Neuron (in vitro differentiated cells): ENCODE measurements around the gene TRIM63.
"Not testable (repeated sequence)": the region's sequence is repeated elsewhere in the genome, so short reads cannot be mapped to it uniquely, and the experiment has no call there.

Experiments used
- H2AFZ ChIP-seq: one replicate; pipeline ENCODE4 v1.6.1; 2013; ENCODE audit warnings: low read depth, mild to moderate bottlenecking, inconsistent platforms, low read length, moderate library complexity
- H3K27me3 ChIP-seq: one replicate; pipeline ENCODE4 v1.6.1; 2013; ENCODE audit warnings: low read length; ENCODE audit not compliant: insufficient read depth
- H3K36me3 ChIP-seq: one replicate; pipeline ENCODE4 v1.6.1; 2013; ENCODE audit warnings: low read length; ENCODE audit not compliant: insufficient read depth
- H3K4me1 ChIP-seq: one replicate; pipeline ENCODE4 v1.6.1; 2013; ENCODE audit warnings: low read length; ENCODE audit not compliant: insufficient read depth
- H3K4me3 ChIP-seq: 2 replicates; pipeline ENCODE4 v1.5.1; 2013; ENCODE audit warnings: mild to moderate bottlenecking, low read length, moderate library complexity
- H3K9me3 ChIP-seq: one replicate; pipeline ENCODE4 v1.6.1; 2013; ENCODE audit warnings: low read length

The TRIM63 gene

GRCh38 chr1:26097696-26098095 lies 30.3 kb upstream of the TRIM63 start:
- H3K4me3 ChIP-seq: no peak overlapping the region
- no peaks in the 10 kb centered on the region for H3K9me3 ChIP-seq
- no peaks in the 10 kb centered on the region for H3K36me3 ChIP-seq
- H2AFZ ChIP-seq: no peak overlapping the region
- H3K27me3 ChIP-seq: peaks cover 17% of the 10 kb centered on the region
- peaks cover 10% of the 10 kb centered on the region for H3K4me1 ChIP-seq

DNA sequence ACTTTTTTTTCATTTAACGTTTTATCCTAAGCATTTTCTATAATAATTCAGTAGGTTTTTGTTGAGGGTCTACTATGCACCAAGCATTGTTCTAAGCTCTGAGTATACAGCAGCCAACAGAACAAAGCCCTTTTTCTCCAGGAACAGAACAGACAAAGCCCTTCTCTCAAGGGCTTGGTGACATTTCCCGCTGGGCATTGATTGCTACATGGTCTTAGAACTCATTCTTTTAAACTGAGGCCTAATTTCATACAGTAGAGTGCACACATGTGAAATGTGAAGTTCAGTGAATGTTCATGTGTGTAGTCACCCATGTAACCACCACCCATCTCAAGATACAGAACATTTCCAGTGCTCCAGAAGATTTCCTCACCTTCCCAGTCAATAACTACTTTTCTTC lies 29.0 kb upstream of the TRIM63 start:
- no peak overlapping the region for H3K4me3 ChIP-seq
- no peaks in the 10 kb centered on the region for H3K9me3 ChIP-seq
- no peaks in the 10 kb centered on the region for H3K36me3 ChIP-seq
- peaks cover 10% of the 10 kb centered on the region for H3K4me1 ChIP-seq
- no peak overlapping the region for H2AFZ ChIP-seq
- H3K27me3 ChIP-seq: peaks cover 9% of the 10 kb centered on the region

DNA sequence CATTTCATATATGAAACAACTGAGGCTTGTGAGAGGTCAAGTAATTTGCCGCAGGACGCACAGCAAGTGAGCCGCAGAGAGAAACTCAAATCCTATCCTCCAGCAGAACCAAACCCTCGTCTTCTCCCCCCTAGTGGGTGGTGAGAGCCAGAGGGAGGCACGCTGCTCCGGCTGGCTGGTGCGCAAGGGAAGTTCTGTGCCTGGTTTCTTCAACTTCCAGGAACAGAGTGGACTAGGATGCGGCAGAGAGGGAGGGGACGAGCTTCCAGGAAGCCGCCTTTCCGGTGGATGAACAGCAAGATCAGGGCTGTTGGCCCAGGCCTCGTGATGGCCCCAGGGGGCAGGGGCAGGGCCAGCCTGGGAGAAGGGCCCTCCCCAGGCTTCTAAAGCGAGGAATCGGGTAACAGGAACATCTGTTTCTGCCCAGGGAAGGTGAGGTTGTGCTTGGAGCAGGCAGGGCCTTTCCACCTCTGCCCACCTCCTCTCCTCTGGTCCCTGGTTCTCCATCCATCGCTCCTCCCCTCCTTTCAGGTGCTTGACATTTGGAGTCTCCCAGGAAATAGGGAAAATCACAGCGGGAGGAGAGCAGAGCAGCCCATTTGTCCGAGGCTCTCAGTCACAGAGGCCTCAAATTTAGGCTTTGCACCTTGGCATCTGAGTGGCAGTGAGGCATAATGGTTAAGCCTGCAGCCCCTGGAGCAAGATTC lies 27.4 kb upstream of the TRIM63 start:
- Histone ChIP-seq H3K4me1 (peaks cover 10% of the 10 kb centered on the region), H2AFZ (no peak overlapping the region), H3K9me3 (no peaks in the 10 kb centered on the region), H3K4me3 (no peak overlapping the region), H3K27me3 (peaks cover 9% of the 10 kb centered on the region), H3K36me3 (no peaks in the 10 kb centered on the region)

DNA sequence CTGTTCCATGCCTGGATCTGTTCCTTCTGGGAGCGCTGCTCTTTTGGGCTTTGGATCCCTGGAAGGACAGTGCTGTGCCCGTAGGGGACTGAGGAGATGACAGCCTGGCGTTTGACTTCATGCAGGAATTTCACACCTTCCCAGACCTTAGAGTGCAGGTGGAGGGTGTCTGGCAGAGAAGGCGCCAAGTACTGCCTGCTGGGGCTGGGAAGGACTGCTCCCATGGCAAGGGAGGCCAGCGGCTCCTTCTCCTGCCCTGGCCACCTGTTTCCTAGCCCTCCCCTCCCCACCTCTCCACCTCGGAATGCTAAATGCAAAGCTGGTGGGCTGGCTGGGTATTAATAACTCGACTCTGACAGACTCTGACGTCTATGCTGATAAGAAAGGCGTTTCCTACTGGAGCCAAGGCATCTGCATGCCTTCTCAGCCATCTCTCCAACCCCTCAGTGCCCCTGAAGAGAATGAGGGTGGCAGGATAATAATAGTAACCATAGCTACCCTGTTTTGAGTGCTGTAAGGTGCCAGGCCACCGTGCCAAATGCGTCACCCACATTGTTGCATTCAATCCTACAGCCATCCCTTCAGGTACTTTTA lies 26.7 kb upstream of the TRIM63 start:
- Histone ChIP-seq H3K36me3 (no peaks in the 10 kb centered on the region), H2AFZ (no peak overlapping the region), H3K27me3 (peaks cover 9% of the 10 kb centered on the region), H3K9me3 (no peaks in the 10 kb centered on the region), H3K4me3 (no peak overlapping the region), H3K4me1 (peaks cover 10% of the 10 kb centered on the region)

DNA sequence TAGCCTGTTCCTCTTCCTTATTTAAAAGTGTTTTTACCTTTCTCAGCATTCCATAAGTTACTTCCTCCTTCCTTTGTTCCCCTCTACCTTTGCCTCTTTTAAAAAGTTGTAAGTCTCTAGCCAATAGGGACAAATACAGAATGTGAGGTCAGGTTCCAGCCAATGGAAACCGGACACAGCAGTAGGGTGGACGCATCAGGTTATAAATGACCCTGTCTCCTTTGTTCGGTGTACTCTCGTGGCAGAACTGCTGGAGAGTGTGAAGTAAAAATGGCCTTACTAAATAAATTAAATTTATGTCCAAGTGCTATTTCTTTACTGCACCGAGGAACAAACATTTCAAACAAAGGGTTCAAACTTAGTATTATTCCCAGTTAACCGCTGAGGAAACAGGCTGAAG lies 26.1 kb upstream of the TRIM63 start:
- H3K36me3 ChIP-seq, H3K9me3 ChIP-seq, H3K4me3 ChIP-seq, H3K27me3 ChIP-seq, H3K4me1 ChIP-seq, H2AFZ ChIP-seq: not testable (repeated sequence)

- Histone ChIP-seq H3K9me3 (no peaks in the 10 kb centered on the region), H3K4me3 (no peak overlapping the region), H2AFZ (no peak overlapping the region), H3K36me3 (no peaks in the 10 kb centered on the region), H3K27me3 (peaks cover 9% of the 10 kb centered on the region), H3K4me1 (peaks cover 10% of the 10 kb centered on the region)
Measured at GRCh38 chr1:26092422-26092821, 25.0 kb upstream of the TRIM63 start.

DNA sequence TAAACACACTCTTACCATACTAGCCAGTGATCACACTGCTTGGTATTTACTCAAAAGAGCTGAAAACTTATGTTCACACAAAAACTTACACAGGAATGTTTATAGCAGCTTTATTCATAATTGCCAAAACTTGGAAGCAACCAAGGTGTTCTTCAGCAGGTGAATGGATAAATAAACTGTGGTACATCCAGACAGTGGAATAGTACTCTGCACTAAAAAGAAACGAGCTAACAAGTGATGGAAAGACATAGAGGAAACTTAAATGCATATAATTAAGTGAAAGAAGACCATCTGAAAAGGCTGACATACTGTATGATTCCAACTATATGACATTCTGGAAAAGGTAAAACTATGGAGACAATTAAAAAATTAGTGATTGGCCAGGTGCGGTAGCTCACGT lies 23.5 kb upstream of the TRIM63 start:
- H3K9me3 ChIP-seq: no peaks in the 10 kb centered on the region
- no peak overlapping the region for H2AFZ ChIP-seq
- no peak overlapping the region for H3K4me3 ChIP-seq
- H3K27me3 ChIP-seq: peaks cover 9% of the 10 kb centered on the region
- no peaks in the 10 kb centered on the region for H3K36me3 ChIP-seq
- peaks cover 10% of the 10 kb centered on the region for H3K4me1 ChIP-seq

- H3K27me3 ChIP-seq: peaks cover 11% of the 10 kb centered on the region
Measured at GRCh38 chr1:26089125-26089524, 21.7 kb upstream of the TRIM63 start.

GRCh38 chr1:26084844-26085243 lies 17.4 kb upstream of the TRIM63 start:
- no peak overlapping the region for H3K4me3 ChIP-seq
- no peaks in the 10 kb centered on the region for H3K36me3 ChIP-seq
- H3K9me3 ChIP-seq: no peaks in the 10 kb centered on the region
- no peaks in the 10 kb centered on the region for H3K4me1 ChIP-seq
- peaks cover 12% of the 10 kb centered on the region for H3K27me3 ChIP-seq
- no peak overlapping the region for H2AFZ ChIP-seq

More at GRCh38 chr1:26089125-26089524, 21.7 kb upstream of the TRIM63 start:
- Histone ChIP-seq H2AFZ (no peak overlapping the region), H3K36me3 (no peaks in the 10 kb centered on the region), H3K4me3 (no peak overlapping the region), H3K4me1 (peaks cover 2% of the 10 kb centered on the region), H3K9me3 (no peaks in the 10 kb centered on the region)

DNA sequence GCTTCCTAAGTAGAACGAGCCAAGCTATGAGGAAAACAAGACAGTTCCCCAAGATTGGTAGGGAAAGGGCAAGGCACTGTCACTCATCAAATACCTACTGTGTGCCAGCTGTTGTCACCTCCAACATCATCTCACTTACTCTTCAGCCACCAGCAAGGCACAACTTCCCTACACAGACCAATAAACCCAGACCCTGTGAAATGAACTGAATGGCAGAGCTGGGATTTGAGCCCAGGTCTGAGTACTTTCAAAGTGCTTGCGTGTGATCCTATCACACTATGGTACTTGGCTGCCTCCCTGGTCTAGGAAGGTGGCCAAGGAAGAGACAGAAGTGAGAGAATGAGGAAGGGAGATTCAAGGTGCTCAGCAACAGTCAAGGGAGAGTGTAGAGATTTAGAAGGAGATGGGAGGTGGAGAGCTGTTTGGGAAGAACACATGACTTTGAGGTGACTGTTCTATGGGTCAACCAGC lies 16.7 kb upstream of the TRIM63 start:
- H3K27me3 ChIP-seq: peaks cover 15% of the 10 kb centered on the region

GRCh38 chr1:26083208-26083607 lies 15.8 kb upstream of the TRIM63 start:
- Histone ChIP-seq H3K27me3 (peaks cover 18% of the 10 kb centered on the region), H3K4me1 (no peaks in the 10 kb centered on the region), H3K9me3 (no peaks in the 10 kb centered on the region), H3K4me3 (no peak overlapping the region), H2AFZ (no peak overlapping the region), H3K36me3 (no peaks in the 10 kb centered on the region)

More for the DNA sequence above, 16.7 kb upstream of the TRIM63 start:
- no peaks in the 10 kb centered on the region for H3K4me1 ChIP-seq
- H2AFZ ChIP-seq: no peak overlapping the region
- no peaks in the 10 kb centered on the region for H3K36me3 ChIP-seq
- no peak overlapping the region for H3K4me3 ChIP-seq
- H3K9me3 ChIP-seq: no peaks in the 10 kb centered on the region

GRCh38 chr1:26082020-26082350 lies 14.6 kb upstream of the TRIM63 start:
- Histone ChIP-seq H3K9me3 (no peaks in the 10 kb centered on the region), H3K4me1 (no peaks in the 10 kb centered on the region), H3K36me3 (no peaks in the 10 kb centered on the region), H2AFZ (no peak overlapping the region), H3K4me3 (no peak overlapping the region), H3K27me3 (peaks cover 18% of the 10 kb centered on the region)

DNA sequence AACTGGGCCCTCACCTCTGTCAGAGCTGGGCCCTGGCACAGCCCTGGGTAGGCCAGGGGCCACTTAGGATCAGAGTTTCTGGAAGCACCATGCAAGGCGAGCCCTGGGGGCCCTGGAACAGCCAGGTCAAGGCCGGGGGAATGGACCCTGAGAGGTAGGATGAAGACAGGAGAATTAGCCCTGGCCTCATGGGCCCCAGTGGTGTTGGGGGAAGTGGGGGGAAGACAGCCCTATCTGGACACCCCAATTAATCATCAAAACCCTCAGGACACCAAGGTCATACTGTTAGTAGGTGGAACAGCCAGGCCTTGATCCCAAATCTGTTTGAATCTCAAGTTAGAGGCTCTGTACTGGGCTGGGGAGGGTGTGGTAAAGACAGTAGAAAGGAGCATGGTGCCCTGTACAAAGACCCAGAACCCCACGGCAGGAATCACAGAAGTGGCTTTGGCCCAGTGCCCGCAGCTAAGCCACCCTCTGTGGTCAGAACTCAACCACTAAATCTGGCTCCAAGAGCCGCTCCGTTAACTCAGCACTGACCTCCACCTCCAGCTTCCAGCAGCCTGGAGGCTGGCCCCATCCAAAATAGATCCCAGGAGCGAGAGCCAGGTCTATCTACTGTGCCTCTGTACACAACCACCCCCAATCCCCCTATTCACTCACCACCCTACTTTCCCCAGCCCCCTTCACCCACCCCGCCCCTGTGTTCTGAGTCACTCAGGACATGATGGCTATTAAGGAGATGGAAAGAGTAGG lies 14.0 kb upstream of the TRIM63 start:
- no peaks in the 10 kb centered on the region for H3K36me3 ChIP-seq
- H3K4me1 ChIP-seq: no peaks in the 10 kb centered on the region
- H3K27me3 ChIP-seq: peaks cover 18% of the 10 kb centered on the region
- no peak overlapping the region for H3K4me3 ChIP-seq
- H2AFZ ChIP-seq: no peak overlapping the region
- H3K9me3 ChIP-seq: no peaks in the 10 kb centered on the region
